HG03521 (cell line): ENCODE data around the gene NCMAP.
A peak's percentile ranks its signal among the peaks of the same experiment; 100 is the strongest.

ENCODE experiments used
- ATAC-seq: cut with Tn5 transposase; IDR thresholded peaks from one replicate; pipeline ENCODE4 v1.9.1; 2021; ENCODE audit warnings: mild to moderate bottlenecking, moderate library complexity; ENCODE audit not compliant: unreplicated experiment

The NCMAP gene

GRCh38 chr1:24620678-24621077 lies 64.8 kb downstream of the NCMAP start:
- no peak for ATAC-seq

DNA sequence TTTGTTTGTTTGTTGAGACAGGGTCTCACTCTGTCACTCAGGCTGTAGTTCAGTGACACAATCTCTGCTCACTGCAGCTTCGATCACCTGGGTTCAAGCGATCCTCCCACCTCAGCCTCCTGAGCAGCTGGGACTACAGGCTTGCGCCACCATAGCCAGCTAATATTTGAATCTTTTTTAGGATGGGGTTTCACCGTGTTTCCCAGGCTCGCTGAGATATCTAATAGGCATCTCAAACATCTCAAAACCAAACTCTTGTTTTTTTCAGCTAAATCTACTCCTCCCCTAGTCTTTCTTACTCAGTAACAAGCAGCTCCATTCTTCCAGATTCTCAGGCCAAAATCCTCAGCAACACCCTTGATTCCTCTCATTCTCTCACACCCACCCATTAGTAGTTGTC lies 65.2 kb downstream of the NCMAP start:
- no peak for ATAC-seq

- no peak for ATAC-seq
These were observed 66.3 kb downstream of the NCMAP start for GRCh38 chr1:24622218-24622617.

DNA sequence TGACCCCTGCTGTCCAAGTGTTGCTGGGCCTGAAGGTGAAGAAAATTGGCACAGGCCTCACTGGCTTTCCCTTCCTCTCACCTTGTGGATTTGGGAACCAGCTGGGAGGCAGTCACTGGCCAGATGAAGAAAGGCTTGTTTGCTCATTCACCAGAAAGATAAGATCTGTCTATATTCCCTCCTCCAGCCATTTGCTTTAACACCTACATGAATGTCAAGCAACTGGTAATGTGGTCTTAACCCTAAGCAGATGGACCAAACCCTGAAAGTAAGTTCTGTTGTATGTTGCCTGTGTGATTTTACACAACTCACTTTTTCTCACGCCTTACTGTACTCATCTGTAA lies 76.9 kb downstream of the NCMAP start:
- no peak for ATAC-seq

DNA sequence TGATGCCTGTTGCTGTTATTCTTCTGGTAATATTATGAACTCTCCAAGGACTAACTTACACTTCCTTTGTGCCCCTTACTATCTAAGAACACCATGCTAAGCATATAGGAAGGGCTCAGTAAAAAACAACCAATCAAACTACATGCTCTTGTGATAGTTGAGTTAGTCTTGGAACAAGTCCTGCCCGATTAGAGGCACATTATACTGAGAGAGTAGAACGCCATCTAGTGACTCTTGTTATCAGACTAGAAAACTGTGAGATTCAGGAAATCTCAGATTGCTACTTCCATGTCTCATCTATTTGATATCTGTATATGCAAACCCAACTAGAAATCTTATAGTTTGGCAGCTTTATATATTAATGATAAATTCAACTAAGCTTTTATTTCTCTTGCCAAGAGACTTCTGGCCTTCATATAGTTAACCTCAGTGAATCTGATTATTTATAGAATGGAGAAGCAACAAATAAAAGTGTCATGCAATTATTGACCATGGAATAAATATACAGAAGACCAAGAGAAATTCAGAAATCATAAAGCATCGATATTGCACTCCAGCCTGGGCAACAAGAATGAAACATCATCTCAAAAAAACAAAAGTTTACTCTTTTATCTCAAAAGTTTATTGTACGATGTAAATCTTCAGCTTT lies 79.4 kb downstream of the NCMAP start:
- ATAC-seq: no peak

DNA sequence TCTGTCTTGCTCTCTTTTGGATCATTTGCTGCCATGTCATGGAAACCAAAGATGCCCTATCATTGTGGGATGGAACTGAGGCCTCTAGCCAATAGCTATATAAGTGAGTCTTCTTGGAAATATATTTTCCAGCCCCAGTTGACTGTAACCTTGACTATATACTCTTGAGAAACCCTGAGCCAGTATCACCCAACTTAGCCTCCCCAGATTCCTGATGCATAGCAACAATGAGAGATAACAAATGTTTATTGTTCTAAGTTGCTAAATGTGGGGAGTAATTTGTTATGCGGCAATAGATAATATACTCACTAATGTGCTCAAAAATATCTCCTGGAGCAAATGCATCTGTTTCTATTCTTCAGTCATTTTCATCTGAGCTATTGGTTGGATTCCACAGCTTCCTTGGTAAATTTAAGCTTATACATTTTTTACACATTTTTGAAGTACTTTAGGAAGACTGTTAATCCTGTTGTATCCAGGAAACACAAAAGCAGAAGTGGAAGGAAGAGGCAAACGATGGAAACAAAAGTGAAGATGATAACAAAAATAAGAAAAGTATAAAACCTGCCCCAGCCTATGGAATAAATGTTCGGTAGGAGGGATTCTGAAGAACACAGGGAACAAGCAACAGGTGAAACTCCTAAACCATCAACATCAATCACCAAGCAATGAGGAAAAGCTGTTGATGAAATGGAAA lies 80.9 kb downstream of the NCMAP start:
- no peak for ATAC-seq

DNA sequence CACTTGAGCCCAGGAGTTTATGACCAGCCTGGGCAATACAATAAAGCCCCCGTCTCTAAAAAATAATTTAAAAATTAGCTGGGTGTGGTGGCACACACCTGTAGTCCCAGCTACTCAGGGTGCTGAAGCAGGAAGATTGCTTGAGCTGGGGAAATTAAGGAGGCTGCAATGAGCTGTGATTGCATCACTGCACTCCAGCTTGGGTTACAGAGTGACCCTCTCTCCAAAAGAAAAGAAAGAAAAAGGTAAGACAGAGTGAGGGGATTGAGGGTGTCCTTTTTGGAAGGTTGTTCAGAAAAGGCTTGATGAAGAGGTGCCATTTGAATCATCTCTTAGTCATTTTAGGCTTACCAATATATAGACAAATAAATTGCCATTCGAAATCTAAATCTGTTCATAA lies 83.2 kb downstream of the NCMAP start:
- ATAC-seq: no peak

GRCh38 chr1:24639881-24640280 lies 84.0 kb downstream of the NCMAP start:
- ATAC-seq: no peak

DNA sequence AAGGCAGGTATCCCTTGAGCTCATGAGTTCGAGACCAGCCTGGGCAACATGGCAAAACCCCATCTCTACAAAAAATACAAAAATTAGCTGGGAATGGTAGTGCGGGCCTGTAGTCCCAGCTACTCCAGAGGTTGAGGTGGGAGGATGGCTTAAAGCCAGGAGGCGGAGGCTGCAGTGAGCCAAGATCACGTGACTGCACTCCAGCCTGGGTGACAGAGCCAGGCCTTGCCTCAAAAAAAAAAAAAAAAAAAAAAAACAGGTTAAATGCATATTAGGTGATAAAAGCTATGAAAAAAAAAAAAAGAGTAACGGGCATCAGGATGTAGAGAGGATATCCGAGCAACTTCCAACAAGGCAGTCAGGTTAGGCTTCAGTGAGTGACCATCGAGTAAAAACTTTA lies 84.4 kb downstream of the NCMAP start:
- ATAC-seq: no peak

DNA sequence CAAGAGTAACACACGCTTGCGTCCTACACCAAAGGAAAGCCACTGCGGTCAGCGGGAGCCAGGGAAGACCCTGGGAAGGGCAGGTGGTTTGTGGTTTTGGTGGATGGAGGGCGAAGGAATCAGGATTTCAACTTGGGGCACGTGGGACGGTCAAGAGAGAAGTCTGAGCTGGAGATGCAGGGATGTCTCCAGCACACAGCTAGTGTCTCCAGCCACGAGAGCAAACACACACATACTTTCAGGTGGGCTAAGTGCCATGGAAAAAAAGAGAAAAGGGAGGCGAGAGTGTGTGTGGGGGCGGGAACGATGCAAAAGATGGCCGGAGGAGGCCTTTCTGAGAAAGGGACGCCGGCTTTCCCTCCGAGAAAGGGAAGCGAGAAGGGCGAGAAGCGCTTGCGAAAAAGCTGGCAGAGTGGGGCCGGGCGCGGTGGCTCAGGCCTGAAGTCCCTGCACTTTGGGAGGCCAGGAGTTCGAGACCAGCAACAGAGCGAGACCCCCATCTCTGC lies 85.8 kb downstream of the NCMAP start:
- ATAC-seq: no peak

DNA sequence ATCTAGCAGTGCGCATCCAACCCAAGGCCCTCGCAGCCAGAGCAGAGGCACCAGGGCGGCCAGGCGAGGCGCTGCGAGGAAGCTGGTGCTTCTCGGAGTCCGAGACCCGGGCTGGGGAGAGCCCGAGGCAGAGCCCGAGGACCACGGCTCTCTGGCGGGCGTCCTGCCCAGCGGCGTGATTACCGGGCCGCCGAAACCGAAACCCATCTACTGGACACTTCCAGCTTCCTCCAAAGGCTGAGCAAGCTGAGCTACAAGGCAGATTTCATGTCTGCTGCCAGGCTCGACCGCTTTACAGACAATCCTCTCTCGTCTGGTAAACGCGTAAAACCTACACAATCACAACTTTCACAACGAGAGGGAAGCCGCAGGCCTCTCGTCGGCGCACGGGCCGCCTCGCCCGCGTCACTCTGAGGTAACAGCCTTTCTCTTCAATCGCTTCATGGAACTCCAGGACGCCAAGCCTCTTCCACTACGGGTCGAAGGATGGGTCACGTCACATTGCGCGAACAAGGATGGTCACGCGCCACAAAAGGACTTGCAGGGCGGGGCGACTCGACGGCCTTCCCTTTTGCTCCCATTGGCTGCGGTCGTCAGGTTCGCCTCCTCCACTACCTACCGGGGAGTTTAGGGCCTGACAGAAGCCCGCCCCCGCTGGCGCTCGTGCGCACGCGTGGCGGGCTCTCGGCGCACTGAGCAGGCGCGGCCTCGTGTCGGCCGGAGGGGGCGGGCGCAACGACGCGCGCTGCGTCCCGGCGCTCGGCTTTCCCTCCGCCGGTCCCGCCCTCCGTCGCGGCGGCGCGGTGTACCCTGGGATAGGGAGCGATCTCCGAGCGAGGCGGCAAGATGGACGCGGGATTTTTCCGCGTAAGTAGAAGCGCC lies 86.8 kb downstream of the NCMAP start, which contains the start of gene SRRM1:
Gene SRRM1, plus strand, starts transcription at position 822 of the 882 bp plus-strand sequence. Its CDS starts 25 bp downstream, at position 847.
- ATAC-seq: peak; percentile 92

DNA sequence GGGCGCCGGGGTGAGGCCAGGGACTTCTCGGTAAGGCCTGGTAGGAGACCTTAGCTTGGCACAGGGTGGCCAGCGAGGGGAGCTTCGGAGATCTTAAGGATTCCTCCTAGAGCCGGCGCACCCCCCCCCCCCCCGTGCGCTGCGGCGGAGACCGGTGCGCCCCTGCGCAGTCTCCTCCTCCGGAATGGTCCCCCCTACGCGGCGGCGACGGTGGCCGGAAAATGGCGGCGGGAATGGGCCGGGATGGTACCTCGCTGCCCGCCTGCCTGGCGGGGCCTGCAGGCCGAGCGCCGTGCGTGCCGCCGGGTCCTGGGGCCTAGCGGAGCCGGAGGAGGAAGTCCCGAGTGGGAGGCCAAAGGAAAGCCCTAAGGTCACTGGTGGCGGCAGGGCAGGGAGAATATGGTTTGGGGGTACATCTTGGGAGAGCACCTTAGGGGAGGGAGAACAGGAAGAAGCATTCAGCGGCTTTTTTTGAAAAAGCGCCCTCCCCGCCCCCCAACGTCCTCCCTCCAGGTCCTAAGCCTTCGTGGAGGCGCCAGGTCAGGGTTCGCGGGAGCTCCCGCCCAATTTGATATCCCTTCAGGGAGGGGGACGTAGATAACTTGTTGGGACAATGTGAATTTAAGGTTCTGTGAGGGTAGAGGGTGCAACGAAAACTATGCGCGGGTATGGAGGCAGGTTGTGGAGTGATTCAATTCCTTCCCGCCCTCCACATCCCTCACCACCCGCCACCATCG lies 87.6 kb downstream of the NCMAP start:
- ATAC-seq: peak; percentile 11

DNA sequence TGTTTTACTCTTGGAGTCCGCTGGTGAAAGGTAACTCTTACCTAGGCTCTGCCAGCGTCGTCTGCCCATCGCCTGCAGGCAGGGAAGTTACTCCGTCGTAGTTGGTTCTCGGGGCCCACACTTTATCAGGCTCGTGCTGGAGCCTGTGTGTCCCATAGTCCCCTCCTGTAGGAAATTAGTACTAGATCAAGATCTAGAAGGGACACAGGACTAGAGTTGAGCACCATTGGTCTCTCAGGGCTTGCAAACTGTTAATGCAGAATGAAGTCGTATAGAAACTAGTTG lies 88.2 kb downstream of the NCMAP start:
- no peak for ATAC-seq

DNA sequence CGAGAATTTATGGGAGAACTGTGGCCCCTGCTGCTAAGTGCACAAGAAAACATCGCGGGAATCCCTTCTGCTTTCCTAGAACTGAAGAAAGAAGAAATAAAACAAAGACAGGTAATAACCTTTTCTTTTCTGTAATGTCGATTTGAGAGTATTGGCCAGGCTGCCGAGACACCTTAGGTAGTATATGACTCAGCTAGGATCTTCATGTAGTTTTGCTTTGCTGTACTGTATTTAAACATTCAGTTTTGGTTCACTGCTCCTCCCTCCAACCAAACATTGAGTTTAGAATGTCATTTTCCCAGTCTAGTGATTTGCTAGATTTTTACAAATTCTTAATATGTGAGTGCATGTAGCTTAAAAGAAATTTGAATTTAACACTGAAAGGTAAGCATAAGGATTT lies 93.0 kb downstream of the NCMAP start:
- no peak for ATAC-seq

DNA sequence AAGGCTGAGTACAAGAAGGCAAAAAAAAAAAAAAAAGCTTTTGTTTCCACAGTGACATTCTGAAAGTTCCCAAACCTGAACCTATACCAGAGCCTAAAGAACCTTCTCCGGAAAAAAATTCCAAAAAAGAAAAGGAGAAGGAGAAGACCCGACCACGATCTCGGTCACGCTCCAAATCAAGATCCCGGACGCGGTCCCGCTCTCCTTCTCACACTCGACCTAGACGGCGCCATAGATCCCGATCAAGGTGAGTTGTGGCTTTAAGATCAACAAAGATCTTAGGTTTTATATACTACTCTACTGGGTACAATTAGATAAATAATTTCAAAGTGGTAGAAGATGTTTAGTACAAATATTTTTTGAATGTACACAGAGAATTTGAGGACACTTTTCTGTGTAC lies 96.5 kb downstream of the NCMAP start:
- ATAC-seq: no peak

DNA sequence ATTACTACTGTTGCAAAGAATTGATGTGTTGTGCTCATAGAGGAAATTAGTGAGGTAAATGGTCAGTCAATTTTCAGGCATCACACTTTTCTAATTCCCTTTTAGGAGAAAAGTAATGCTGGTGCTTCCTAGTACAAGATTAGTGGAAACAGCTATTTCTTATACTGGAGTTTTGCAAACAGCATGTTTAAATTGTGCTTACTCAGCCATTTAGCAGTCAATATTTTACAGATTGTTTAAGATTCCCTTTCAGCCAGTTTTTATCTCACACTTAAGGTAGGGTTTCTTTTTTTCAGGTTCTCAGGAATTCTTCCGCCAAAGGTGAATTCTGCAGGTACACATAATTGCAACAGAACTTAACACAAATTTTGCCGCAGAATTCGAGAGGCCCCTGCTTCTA lies 98.1 kb downstream of the NCMAP start:
- no peak for ATAC-seq

DNA sequence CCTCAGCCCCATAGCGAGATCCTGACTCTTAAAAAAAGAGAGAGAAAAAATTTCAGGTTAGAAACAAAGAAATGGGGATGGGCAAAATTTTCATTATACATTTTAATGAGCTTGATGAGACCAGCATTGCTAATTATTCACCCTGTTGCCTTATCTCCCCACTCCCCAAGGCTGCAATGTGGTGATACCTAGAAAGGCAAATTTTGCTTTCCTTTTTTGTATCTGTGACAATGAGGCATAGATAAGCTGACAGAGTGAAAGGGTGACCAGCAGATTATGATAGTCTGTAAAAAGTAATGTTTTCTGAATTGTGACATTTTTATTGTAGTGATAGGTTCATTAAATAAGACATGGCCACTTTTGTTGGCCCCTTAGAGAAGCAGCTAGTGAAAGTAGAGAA lies 100.2 kb downstream of the NCMAP start:
- ATAC-seq: no peak

GRCh38 chr1:24657781-24658180 lies 101.9 kb downstream of the NCMAP start:
- no peak for ATAC-seq
